NCI-H1105 (cell line): ENCODE data around the gene PEX3.
"Not testable (repeated sequence)": the region's sequence is repeated elsewhere in the genome, so short reads cannot be mapped to it uniquely, and the experiment has no call there.

Source experiments
- DNase-seq: peaks from one replicate; lab custom pipeline; 2025; lab: John Stamatoyannopoulos, UW

PEX3 gene

DNA sequence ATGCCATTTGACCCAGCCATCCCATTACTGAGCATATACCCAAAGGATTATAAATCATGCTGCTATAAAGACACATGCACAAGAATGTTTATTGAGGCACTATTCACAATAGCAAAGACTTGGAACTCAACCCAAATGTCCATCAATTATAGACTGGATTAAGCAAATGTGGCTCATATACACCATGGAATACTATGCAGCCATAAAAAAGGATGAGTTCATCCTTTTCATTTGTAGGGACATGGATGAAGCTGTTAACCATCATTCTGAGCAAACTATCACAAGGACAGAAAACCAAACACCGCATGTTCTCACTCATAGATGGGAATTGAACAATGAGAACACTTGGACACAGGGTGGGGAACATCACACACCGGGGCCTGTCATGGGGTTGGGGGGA is 2.7 kb upstream of the PEX3 start:
- DNase-seq: not testable (repeated sequence)

DNA sequence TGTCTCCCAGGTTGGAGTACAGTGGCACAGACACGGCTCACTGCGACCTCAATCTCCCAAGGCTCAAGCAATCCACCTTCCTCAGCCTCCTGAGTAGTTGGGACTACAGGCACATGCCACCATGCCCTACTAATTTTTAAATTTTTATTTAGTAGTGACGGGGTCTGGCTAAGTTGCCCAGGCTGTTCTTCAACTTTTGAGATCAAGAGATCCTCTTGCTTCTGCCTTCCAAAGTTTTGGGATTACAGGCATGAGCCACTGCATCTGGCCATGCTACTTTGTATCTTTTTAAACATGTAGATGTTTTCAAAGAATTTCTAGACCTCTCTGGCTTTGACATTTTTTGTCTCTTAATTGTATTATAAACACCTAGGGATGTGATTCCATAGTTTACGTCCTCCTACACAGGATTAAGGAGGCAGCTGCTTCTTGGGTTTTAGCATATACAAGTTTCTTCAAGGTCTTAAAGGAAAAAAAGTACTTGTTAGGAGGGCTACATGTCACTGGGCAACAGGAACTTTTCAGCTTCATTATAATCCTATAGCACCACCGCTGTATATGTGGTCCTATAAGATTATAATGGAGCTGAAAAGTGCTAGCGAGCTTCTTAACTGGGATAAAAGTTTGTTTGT is 1.4 kb upstream of the PEX3 start:
- DNase-seq: no peak

DNA sequence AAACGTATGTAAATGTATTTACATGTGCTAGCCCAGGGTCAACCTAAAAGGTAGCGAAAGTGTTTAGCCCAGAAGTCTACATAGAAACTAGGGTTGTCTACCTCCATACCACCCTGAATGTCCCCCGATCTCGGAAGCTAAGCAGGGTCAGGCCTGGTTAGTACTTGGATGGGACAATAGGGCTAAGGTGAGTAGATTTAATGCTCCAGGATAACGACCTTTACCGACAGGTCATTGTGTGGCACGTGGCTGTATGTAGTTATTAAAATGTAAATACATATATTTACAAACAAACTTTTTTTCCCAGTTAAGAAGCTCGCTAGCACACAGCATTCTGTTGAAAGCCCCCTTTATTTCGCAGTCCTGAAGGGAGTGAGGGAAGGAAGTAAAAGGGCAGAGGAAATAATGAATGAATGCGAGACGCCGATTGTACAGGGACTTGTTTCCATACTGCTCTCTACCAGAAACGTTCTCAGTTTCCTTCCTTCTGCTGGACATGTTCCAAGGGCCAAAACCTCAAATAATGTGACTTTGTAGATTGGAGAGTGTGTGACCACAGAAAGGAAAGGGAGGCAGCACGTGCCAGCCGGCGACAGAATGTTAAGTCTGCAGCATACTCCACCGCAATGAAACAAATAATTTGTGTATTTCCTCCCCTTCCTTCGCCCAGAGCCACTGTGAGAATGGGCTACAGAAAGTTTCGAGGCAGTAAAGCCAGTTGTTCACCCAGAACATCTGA is 722 bp upstream of the PEX3 start:
- DNase-seq: no peak

DNA sequence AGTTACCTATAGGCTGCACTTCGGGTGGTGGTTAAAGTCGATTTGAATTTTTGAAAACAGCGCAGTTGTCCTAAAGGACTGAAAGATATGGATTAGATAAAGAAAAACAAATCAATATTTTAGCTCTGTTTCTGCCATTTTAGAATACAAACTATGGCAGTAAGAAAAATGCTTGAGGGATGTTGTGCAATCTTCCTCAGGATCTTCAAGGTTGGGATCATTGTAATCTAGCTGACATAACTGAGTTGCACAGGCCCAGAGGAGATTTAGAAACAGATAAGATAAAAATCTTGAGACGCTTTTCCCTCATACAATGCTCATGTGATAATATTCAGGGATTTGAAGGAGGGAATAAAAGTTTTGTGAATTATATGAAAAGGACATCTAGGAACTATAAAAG is 926 bp downstream of the PEX3 start:
- DNase-seq: no peak

DNA sequence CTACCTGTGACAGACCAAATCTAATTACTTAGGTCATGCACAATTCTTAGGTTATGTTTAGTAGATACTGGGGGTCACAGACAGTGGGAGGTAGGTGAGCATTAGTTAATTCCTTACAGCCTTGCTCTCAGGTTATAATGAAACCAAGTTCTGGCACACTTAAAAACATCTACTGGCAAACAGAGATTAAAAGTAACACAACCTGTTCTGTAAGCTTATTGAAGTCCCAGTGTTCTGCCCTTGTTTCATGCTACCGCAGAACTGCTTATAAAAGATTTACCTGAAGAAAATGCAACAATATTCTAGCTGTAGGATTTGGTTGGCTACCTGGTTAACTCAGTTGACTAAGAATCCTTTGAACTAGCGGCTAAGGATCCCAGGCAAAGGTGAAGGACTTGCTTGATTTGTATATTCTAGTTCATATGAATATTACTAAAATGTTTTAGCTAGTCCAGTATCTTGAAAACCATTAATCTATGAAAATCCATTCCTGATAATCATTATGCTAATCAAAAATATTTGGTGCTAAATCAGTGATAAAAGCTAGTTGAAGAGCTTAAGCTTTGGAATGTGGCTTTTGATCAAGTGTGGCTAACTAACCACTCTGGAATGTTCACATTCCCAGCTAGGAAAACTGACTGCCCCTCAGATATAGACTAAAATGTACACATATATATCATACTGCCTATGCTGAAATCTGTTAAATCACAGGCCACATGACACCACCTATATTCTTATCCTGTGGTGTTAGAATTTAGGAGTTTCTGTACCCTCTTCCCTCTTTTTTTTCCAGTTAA is 7.2 kb downstream of the PEX3 start:
- no peak for DNase-seq

DNA sequence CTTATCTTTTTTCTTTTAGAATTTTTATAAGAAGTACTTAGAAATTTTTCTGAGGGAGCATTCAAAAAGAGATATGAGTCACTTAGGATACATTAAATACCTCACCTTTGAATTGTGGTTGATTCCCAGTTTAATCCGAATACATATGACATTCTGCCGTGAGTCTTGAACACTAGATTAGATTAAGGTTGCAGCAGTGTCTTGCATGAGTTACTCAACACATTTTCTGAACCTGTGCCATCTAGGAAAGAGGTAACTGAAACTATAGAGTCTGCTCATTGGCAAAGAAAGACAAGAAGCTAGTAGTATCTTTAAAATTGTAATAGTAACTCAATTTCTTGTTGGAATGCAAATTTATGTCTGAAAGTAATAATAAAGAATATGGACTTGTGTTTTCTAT is 14.9 kb downstream of the PEX3 start:
- no peak for DNase-seq

DNA sequence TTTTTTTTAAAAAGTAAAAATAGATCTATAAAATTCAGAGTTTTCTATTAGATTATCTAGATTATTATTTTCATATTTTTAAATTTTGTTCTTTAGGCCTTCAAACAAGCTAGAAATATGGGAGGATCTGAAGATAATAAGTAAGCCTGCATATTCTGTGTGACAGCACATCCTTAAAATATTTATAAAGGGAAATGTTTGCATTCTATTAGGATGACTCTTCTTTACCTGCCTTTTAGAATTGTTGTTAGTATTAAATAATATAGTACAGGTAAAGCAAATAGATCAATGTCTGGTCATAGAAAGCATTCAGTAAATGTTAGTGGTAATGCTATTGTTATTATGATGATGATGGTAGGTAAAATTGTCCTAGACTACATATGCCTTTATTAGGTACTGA is 17.4 kb downstream of the PEX3 start:
- no peak for DNase-seq

DNA sequence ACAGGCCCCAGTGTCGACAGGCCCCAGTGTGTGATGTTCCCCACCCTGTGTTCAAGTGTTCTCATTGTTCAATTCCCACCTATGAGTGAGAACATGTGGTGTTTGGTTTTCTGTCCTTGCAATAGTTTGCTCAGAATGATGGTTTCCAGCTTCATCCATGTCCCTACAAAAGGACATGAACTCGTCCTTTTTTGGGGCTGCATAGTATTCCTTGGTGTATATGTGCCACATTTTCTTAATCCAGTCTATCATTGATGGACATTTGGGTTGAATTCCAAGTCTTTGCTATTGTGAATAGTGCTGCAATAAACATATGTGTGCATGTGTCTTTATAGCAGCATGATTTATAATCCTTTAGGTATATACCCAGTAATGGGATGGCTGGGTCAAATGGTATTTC is 18.2 kb downstream of the PEX3 start:
- DNase-seq: not testable (repeated sequence)

DNA sequence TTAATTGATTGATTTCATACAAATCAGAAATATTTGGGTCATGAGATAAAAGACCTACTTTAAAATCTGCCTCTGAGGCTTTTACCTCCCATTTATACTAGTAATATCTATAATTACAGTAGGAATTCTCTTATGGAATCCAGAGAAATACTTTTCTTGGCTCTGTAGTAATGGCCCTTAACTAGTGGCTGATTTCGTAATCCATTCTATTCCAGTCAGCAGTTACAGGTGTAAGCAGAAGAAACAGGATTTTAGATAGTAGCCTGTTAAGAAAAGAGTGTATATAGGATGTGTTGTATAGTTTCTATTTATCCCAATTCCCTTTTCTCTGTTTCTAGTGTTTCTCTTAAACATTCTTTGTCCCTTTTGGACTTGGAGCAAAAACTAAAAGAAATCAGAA is 21.2 kb downstream of the PEX3 start:
- no peak for DNase-seq

DNA sequence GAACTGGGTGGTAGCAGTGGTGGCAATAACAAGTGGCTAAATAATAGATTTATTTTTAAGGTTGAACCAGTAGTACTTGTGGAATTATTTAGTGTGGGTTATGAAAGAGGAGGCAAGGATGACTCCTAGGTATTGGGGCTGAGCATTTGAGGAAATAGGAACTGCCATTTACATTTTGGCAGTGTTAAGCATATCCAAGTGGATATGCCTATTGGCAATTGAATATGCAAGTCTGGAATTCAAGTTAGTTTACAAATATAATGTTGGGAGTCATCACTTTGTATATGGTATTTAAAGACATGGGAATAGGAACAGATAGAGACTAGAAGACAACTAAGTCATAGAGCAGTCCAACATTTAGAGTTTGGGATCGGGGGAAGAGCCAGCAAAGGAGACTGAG is 25.9 kb downstream of the PEX3 start:
- no peak for DNase-seq

DNA sequence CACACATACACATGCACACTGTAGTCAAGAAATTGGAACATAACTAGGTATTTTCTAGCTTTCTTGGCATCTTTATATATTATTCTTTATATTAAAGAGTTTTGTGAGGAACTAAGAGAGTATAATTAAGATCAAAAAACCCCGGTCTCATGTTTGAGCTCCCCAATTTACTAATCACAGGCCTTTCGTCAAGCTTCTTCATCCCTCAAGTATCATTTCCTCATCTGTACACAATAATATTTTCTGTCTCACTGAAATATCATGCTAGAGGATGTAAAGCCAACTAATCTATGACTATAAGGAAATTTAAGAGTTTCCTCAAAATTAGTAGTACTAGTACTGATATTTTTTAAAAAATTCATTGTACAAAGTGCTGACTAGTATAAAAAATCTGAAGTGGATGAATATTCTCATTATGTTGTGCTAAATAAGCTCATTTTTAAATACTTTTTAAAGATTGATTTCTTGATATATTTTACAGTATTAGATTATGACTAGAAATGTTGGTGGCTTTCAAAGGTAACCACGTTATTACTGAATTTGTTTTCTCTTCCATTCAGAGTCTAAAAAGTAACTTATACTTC is 28.0 kb downstream of the PEX3 start:
- DNase-seq: no peak

DNA sequence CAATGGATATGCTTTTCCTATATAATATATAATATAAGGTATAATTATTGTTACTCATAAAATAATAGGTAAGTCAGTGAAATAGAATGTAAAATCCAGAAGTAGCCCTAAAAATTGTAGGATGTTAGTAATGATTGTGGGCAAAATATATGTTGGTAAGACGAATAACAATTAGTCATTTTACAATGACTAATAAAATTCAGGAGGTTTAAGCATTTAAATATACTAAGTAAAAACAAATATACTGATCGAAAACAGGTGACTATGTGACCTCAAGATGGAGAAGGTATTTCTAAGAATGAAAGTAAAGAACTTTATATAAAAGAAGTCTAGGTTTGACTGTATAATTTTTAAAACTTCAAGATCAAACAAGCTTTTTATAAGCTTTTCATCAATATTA is 32.0 kb downstream of the PEX3 start:
- DNase-seq: no peak

DNA sequence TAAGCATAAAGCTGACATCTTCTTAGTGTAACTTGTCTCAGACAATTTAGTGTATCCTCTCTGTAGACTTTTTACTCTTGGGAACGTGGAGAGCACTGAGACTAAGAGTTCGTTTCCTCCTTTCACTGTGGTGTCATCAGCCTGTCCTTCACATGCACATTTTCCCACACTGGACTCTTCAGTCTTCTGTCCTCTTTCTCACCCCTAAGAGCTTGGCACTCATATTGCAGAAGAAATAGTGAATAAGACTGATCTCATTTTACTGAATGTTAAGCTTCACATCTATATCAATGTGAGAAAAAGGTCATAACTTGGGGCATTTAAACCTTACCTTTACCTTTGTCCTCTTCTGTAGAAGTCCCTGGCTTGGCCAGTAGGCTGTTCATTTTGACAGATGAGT is 35.4 kb downstream of the PEX3 start:
- no peak for DNase-seq

DNA sequence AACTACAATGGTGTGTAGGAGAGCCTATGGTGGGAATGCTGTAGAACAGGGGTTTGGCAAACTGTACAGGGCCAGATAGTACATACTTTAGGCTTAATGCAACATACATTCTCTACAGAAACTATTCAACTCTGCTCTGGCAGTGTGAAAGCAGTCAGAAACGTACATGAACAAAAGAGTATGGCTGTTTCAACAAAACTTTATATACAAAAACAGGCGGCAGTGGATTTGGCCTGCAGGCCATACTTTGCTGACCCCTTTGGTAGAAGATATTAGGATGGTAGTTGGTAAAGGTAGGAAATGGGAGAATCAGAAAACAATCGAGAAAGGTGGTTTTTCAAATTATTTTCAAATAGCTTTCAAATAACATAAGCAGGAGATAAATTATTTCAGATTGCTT is 36.1 kb downstream of the PEX3 start:
- no peak for DNase-seq

DNA sequence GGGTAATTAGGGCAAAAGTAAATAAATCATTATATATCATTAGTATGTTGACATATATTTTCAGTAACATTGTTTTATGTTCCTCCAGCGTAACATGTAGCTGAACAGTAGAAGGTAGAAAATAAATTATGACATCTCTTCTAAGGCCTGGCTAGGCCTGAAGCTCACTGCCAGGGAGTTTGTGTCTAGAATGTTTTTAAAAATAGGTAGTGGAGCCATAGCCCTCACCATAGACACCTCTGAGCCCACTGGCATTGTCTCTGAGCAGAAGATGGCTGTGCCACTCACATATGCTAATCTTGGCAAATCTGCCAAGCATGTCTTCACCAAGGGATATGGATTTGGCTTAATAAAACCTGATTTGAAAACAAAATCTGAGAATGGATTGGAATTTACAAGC is 39.6 kb downstream of the PEX3 start:
- DNase-seq: no peak

DNA sequence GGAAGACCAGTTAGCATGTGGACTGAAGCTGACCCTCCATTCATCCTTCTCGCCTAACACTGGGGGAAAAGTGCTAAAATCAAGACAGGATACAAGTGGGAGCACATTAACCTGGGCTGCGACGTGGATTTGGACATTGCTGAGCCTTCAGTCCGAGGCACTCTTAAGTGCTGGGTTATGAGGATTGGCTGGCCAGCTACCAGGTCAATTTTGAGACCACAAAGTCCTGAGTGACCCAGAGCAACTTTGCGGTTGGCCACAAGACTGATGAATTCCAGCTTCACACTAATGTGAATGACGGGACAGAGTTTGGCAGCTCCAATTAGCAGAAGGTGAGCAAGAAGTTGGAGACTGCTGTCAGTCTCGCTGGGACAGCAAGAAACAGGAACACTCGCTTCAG is 40.2 kb downstream of the PEX3 start:
- DNase-seq: no peak

DNA sequence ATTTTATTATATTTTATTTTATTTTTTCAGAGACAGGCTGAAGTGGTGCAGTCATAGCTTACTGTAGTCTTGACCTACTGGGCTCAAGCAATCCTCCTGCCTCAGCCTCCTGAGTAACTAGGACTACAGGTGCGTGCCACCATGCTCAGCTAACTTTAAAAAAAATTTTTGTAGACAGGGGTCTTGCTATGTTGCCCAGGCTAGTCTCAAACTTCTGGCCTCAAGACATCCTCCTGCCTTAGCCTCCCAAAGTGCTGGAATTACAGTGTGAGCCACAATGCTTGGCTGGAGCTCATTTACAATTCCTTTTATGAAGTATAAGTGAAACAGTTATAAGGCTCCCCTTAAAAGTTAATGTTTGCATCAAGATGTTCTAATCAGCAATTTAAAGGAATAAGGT is 46.4 kb downstream of the PEX3 start:
- no peak for DNase-seq

DNA sequence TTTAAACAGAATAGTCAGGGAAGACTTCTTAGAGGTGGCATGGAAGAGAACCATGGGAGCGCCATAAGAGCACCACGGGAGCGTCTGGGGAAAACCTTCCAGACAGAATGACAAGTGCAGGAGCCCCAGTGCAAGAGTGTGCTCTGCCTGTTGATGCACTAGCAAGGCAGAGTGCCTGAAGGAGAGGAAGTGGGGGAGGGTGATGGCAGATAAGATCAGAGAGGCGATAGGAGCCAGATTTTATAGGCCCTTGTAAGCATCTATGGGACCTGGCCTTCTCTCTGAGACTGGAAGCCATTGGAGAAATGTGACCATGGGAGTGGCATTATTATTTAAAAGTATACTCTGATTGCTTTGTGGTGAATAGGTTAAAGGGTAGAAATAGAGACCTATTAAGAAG is 47.8 kb downstream of the PEX3 start:
- DNase-seq: no peak

DNA sequence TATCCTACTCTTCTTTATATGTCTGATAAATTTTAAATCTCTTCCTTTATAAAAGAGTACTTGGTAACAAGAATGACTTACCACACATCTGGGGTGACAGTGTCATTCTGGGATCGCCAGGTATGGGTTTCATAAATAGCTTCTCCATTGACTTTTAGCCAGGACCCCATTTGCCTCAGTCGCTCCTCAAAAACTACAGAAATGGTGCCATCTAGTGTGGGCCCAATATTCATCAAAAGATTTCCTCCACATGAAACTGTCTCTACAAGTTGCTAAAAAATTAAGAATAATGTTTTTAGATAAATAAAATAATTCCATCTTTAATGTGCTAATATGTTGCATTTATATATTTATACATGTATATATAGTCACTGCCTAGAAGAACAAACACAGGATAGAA is 51.2 kb downstream of the PEX3 start:
- DNase-seq: no peak

DNA sequence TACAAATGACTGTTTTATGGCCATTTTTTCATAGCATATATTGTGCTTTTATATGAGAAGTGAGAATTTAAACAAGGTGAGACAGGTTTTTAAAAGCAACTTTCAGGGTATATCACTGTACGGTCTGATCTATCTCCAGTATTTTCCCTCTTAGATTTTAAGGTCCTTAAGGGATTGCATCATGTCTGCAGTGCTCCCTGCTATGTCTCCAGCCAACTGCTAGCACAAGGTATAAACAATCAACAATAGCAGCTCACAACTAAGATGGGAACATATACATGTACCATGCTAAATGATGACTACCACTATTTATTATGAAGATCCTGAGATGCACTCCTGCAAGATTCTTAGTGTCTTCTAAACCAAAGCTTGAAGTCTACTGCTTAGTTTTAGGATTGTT is 53.8 kb downstream of the PEX3 start:
- no peak for DNase-seq

DNA sequence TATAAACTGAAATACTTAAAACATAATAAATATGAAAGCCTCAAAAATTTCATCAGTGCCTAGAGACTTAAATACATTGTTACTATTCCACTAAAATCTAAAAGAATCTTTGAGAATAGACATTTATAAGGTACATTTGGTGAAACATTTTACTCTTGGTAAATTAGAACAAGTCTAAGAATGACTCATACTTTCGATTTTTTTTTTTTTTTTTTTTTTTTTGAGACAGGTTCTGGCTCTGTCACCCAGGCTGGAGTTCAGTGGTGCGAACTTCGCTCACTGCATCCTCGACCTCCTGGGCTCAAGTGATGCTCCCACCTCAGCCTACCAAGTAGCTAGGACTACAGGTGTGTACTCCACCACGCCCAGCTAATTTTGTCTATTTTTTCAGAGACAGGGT is 54.5 kb downstream of the PEX3 start:
- DNase-seq: no peak

DNA sequence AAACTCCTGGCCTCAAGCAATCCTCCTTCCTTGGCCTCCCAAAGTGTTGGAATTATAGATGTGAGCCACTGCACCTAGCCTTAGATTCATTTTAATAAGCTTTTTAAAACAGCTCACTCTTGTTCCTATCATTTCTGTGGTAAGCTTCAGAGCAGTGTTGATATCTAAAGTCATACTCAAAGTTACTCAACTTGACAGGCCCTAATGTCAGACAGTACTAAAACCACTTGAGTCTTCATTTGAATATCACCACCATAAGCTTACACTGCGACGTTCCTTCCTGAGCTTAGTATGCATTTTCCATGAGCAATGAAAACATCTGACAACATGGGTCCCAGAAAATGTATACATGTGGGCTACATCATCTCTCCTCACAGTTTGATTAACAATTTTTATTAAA is 54.9 kb downstream of the PEX3 start:
- no peak for DNase-seq

DNA sequence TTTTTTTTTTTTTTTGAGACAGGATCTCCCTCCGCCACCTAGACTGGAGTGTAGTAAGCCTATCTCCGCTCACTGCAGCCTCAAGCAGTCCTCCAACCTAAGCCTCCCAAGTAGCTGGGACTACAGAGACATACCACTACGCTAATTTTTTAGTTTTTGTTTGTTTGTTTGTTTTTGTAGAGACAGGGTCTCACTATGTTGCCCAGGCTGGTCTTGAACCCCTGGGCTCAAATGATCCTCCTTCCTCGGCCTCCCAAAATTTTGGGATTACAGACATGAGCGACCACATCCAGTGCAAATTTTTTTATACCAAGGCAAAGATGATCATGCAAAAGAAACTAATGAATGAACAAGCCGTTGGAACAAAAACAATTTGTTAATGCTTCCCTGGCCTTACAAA is 55.6 kb downstream of the PEX3 start:
- no peak for DNase-seq
